Measurements from ENCODE around the gene PTCH1. TPM values are rescaled to one million over a fixed set of nuclear protein-coding genes. Genes with fewer than 3 reads are reported as not detected.

The PTCH1 gene
- total and polyA plus RNA-seq, 2 experiments from 2014 or later = 21.4 to 34.1 TPM

DNA sequence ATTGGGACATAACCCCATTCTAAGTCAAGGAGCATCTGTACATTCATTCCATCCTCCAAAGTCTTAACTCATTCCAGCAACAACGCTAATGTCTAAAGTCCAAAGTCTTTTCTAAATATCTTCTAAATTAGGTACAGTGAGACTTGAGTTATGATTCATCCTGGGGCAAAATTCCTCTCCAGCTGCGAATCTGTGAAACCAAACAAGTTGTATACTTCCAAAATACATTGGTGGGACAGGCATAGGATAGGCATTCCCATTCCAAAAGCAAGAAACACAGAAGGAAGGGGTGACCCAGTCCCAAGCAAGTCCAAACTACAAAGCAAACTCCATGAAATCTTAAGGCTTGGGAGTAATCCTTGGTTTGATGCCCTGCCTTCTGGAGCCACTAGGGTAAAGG is 101.6 kb downstream of the PTCH1 start:
- Histone ChIP-seq H3F3A (replicated peaks; ENCODE audit: low read depth) (no peaks in the 10 kb centered on the region), H3K36me3 (ENCODE audit: insufficient read depth) (no peaks in the 10 kb centered on the region), H3K27ac (ENCODE audit: low read depth) (no peak overlapping the region), H3K27me3 (ENCODE audit: insufficient read depth) (no peaks in the 10 kb centered on the region), H3K9me2 (ENCODE audit: insufficient read depth) (peaks cover 3% of the 10 kb centered on the region; the same call in 1 of the 2 replicates), H2AFZ (no peak overlapping the region), H3K4me3 (no peak overlapping the region), H3K4me2 (no peak overlapping the region), H3K79me2 (replicated peaks; ENCODE audit: insufficient read depth) (no peaks in the 10 kb centered on the region), H4K20me1 (replicated peaks; ENCODE audit: insufficient read depth) (no peaks in the 10 kb centered on the region), H3K4me1 (ENCODE audit: insufficient read depth) (peaks cover 10% of the 10 kb centered on the region)
- TF ChIP-seq JUNB (IDR thresholded peaks at IDR 0.05; ENCODE audit: unreplicated experiment) (no peak), POLR2AphosphoS5 (IDR thresholded peaks at IDR 0.05; ENCODE audit: low read depth) (no peak), EZH2 (IDR thresholded peaks at IDR 0.05; ENCODE audit: low read depth, unreplicated experiment) (no peak), CREB1 (CRISPR knock-in tag; IDR thresholded peaks at IDR 0.05; ENCODE audit: low read depth) (no peak), EZH2phosphoT487 (IDR thresholded peaks at IDR 0.05; ENCODE audit: unreplicated experiment) (no peak), ZNF331 (CRISPR knock-in tag; IDR thresholded peaks at IDR 0.05; ENCODE audit: low read depth) (no peak), STAT1 (IDR thresholded peaks at IDR 0.05; ENCODE audit: unreplicated experiment) (no peak)
- TF ChIP-seq, protein P1, sequence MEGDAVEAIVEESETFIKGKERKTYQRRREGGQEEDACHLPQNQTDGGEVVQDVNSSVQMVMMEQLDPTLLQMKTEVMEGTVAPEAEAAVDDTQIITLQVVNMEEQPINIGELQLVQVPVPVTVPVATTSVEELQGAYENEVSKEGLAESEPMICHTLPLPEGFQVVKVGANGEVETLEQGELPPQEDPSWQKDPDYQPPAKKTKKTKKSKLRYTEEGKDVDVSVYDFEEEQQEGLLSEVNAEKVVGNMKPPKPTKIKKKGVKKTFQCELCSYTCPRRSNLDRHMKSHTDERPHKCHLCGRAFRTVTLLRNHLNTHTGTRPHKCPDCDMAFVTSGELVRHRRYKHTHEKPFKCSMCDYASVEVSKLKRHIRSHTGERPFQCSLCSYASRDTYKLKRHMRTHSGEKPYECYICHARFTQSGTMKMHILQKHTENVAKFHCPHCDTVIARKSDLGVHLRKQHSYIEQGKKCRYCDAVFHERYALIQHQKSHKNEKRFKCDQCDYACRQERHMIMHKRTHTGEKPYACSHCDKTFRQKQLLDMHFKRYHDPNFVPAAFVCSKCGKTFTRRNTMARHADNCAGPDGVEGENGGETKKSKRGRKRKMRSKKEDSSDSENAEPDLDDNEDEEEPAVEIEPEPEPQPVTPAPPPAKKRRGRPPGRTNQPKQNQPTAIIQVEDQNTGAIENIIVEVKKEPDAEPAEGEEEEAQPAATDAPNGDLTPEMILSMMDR (conservative IDR thresholded peaks at IDR 0.05; ENCODE audit: low read depth in 2 of 2) = no peak
- DNase-seq (ENCODE audit: low spot score) (no peak), ATAC-seq (no peak)
- Mint-ChIP-seq H3K4me1 (peaks cover 20% of the 10 kb centered on the region), H3K36me3 (ENCODE audit: low read depth) (no peaks in the 10 kb centered on the region), H3K27me3 (ENCODE audit: insufficient read depth, low read depth, poor library complexity) (no peaks in the 10 kb centered on the region), H3K4me3 (no peak overlapping the region), H3K27ac (no peak overlapping the region), H3K9me3 (no peaks in the 10 kb centered on the region)

DNA sequence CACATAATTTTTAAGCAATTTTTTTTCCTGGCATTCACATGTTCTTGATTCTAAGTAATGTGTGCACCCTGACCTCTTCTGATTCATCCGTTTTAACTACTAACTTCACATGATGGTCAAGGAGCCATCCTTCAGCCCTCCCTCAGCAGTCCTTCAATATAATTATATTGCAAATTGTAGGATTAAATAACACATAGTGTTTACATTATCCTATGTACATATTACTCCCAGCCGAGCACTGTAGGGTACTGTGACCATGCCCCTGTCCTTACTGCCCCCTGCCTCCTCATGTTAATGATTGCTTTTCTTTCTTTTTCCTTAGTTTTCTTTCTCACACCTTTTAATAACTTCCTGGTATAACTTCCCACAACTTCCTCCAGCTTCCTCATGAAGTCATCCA is 103.0 kb downstream of the PTCH1 start:
- no peaks in the 10 kb centered on the region for H3K36me3 Mint-ChIP-seq (ENCODE audit: low read depth)
- DNase-seq (ENCODE audit: low spot score) (no peak), ATAC-seq (no peak)
- Histone ChIP-seq H3K9me2 (ENCODE audit: insufficient read depth) (peaks cover 3% of the 10 kb centered on the region; the same call in 1 of the 2 replicates), H3F3A (replicated peaks; ENCODE audit: low read depth) (no peaks in the 10 kb centered on the region), H3K79me2 (replicated peaks; ENCODE audit: insufficient read depth) (no peaks in the 10 kb centered on the region), H3K4me3 (no peak overlapping the region), H3K27ac (ENCODE audit: low read depth) (no peak overlapping the region), H4K20me1 (replicated peaks; ENCODE audit: insufficient read depth) (no peaks in the 10 kb centered on the region), H3K4me1 (ENCODE audit: insufficient read depth) (peaks cover 12% of the 10 kb centered on the region), H3K27me3 (ENCODE audit: insufficient read depth) (no peaks in the 10 kb centered on the region), H3K36me3 (ENCODE audit: insufficient read depth) (no peaks in the 10 kb centered on the region), H2AFZ (no peak overlapping the region), H3K4me2 (no peak overlapping the region)
- H3K27me3 Mint-ChIP-seq (ENCODE audit: insufficient read depth, low read depth, poor library complexity) = no peaks in the 10 kb centered on the region
- H3K4me1 Mint-ChIP-seq = peaks cover 26% of the 10 kb centered on the region
- no peaks in the 10 kb centered on the region for H3K9me3 Mint-ChIP-seq
- no peak overlapping the region for H3K4me3 Mint-ChIP-seq
- H3K27ac Mint-ChIP-seq = no peak overlapping the region
- TF ChIP-seq STAT1 (IDR thresholded peaks at IDR 0.05; ENCODE audit: unreplicated experiment) = no peak
- TF ChIP-seq NANOG (IDR thresholded peaks at IDR 0.05; ENCODE audit: borderline replicate concordance) = no peak
- TF ChIP-seq ZNF114 (CRISPR knock-in tag; IDR thresholded peaks at IDR 0.05) = no peak
- no peak for TF ChIP-seq EZH2phosphoT487 (IDR thresholded peaks at IDR 0.05; ENCODE audit: unreplicated experiment)
- TF ChIP-seq, protein P2, sequence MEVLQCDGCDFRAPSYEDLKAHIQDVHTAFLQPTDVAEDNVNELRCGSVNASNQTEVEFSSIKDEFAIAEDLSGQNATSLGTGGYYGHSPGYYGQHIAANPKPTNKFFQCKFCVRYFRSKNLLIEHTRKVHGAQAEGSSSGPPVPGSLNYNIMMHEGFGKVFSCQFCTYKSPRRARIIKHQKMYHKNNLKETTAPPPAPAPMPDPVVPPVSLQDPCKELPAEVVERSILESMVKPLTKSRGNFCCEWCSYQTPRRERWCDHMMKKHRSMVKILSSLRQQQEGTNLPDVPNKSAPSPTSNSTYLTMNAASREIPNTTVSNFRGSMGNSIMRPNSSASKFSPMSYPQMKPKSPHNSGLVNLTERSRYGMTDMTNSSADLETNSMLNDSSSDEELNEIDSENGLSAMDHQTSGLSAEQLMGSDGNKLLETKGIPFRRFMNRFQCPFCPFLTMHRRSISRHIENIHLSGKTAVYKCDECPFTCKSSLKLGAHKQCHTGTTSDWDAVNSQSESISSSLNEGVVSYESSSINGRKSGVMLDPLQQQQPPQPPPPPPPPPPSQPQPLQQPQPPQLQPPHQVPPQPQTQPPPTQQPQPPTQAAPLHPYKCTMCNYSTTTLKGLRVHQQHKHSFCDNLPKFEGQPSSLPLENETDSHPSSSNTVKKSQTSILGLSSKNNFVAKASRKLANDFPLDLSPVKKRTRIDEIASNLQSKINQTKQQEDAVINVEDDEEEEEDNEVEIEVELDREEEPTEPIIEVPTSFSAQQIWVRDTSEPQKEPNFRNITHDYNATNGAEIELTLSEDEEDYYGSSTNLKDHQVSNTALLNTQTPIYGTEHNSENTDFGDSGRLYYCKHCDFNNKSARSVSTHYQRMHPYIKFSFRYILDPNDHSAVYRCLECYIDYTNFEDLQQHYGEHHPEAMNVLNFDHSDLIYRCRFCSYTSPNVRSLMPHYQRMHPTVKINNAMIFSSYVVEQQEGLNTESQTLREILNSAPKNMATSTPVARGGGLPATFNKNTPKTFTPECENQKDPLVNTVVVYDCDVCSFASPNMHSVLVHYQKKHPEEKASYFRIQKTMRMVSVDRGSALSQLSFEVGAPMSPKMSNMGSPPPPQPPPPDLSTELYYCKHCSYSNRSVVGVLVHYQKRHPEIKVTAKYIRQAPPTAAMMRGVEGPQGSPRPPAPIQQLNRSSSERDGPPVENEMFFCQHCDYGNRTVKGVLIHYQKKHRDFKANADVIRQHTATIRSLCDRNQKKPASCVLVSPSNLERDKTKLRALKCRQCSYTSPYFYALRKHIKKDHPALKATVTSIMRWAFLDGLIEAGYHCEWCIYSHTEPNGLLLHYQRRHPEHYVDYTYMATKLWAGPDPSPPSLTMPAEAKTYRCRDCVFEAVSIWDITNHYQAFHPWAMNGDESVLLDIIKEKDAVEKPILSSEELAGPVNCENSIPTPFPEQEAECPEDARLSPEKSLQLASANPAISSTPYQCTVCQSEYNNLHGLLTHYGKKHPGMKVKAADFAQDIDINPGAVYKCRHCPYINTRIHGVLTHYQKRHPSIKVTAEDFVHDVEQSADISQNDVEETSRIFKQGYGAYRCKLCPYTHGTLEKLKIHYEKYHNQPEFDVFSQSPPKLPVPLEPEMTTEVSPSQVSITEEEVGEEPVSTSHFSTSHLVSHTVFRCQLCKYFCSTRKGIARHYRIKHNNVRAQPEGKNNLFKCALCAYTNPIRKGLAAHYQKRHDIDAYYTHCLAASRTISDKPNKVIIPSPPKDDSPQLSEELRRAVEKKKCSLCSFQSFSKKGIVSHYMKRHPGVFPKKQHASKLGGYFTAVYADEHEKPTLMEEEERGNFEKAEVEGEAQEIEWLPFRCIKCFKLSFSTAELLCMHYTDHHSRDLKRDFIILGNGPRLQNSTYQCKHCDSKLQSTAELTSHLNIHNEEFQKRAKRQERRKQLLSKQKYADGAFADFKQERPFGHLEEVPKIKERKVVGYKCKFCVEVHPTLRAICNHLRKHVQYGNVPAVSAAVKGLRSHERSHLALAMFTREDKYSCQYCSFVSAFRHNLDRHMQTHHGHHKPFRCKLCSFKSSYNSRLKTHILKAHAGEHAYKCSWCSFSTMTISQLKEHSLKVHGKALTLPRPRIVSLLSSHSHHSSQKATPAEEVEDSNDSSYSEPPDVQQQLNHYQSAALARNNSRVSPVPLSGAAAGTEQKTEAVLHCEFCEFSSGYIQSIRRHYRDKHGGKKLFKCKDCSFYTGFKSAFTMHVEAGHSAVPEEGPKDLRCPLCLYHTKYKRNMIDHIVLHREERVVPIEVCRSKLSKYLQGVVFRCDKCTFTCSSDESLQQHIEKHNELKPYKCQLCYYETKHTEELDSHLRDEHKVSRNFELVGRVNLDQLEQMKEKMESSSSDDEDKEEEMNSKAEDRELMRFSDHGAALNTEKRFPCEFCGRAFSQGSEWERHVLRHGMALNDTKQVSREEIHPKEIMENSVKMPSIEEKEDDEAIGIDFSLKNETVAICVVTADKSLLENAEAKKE (CRISPR knock-in tag; IDR thresholded peaks at IDR 0.05) = no peak
- TF ChIP-seq JUNB (IDR thresholded peaks at IDR 0.05; ENCODE audit: unreplicated experiment) = no peak

All from GM23338 (cell line).